ENCODE results near the gene OR13J1. TPM values are rescaled to one million over a fixed set of nuclear protein-coding genes. Genes with fewer than 3 reads are reported as not detected.
A peak's percentile ranks its signal among the peaks of the same experiment; 100 is the strongest.

OR13J1 gene
- total RNA-seq, 1 donor from 2014 or later = not detected

DNA sequence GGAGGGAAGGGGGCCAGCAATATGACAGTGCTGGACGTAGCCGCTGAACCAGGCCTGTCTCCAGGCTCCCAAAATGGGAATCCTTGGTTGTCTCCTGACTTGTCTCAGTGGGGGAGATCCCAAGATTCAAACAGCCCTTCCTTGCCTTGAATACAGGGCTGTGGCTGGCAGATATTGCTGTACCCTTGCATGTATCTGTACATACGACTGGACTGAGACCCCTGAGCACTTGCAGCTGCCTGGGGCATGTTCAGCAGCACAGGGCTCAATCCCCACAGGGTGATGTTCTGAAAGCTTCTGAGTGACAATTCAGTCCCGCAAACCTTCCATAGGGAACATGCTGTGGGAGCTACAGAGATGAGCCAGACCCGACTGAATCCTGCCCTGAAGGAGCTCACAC, 13.3 kb downstream of the OR13J1 start:
- ATAC-seq = no peak

- no peak for ATAC-seq
Measured at GRCh38 chr9:35856206-35856605, 14.0 kb downstream of the OR13J1 start.

- no peak for ATAC-seq
Measured at GRCh38 chr9:35854091-35854762, 16.0 kb downstream of the OR13J1 start.

- ATAC-seq = no peak
Measured at GRCh38 chr9:35852876-35853865, 17.0 kb downstream of the OR13J1 start.

DNA sequence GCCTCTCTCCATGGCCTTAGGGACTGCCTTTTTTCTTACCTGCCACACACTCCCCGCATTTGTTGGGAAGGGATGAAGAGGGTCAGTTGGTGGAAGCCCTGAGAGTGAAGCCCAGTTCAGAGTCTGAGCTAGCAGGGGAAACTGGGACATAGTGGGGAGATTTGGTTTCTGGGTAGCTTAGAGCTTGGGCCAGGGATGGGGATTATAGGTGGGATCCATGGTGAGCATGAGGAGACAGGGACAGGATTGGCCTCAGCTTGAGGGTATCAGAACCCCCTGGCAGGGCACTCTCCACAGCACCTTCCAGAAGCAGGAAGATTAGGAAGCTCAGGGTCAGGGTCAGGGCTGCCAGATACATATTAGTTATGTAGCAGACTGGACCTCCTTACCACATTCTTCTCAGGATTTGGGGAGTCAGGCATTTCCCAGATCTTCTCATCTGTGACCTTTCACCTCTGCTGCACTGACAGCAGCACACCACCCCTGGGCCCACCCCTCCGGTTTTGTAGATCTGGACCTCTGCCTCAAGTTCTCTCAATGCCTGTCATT, 17.9 kb downstream of the OR13J1 start:
- no peak for ATAC-seq

- peak; percentile 77 for ATAC-seq
Measured at GRCh38 chr9:35847792-35848572, 22.2 kb downstream of the OR13J1 start.

DNA sequence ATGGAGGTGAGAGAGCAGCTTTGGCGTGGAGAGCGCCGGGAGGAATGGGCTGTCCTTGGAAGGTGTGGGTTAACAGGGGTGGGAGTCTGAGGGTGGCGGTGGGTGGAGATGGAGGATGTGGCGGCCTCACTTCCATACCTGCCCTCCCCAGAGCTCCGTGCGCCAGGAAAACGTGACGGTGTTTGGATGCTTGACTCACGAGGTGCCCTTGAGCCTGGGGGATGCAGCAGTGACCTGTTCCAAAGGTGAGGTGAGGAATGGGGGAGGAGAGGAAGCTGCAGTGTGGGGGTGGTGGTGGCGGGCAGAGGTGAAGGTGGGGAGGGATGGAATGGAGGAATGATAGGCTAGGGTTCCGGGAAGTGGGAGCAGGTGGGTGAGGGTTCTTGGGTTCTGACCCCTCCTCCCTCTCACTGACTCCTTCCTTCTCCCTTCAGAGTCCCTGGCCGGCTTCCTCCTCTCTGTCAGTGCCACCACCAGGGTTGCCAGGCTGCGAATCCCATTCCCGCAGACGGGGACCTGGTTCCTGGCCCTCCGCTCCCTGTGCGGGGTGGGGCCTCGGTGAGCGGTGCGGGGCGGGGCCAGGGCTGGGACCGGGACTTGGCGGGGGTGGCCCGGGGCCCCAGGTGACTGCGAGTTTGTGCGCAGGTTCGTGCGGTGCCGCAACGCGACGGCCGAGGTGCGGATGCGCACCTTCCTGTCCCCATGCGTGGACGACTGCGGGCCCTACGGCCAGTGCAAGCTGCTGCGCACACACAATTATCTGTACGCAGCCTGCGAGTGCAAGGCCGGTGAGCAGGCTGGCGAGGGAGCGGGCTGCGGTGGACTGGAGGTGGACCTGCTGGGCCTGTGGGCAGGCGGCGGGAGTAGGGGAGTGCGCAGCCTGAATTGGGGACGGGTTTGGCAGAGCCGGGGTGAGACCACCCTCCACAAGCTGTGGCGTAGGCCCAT, 24.1 kb downstream of the OR13J1 start:
- ATAC-seq = no peak

DNA sequence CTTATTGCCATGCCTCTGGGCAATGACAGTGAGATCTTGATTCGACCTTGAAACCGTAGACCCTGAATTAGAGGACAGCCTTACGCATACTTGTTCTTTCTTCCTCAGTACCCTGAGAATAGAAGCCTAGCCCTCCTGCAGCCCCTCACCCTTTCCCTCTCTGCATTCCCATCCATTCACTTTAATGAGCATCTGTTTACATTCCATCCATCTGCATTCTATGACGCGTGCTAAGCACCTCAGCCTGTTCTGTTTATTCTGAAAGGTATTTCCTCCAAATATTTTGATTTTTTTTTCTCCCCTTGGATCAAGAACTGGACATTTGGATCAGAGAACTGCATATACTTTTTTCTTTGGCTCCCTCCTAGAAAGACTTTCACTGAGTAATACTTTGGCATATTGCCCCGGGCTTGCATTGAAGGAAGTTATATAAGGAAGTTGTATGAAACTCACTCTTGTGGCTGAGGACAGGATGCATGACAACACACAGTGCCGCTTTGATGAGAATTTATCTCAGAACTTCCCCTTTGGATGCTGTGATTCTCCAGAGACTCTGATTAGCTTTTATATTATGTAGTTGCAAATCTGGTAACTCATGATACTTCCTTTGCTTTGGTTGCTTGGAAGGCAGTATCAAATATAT, 25.5 kb downstream of the OR13J1 start:
- peak; percentile 78 for ATAC-seq

DNA sequence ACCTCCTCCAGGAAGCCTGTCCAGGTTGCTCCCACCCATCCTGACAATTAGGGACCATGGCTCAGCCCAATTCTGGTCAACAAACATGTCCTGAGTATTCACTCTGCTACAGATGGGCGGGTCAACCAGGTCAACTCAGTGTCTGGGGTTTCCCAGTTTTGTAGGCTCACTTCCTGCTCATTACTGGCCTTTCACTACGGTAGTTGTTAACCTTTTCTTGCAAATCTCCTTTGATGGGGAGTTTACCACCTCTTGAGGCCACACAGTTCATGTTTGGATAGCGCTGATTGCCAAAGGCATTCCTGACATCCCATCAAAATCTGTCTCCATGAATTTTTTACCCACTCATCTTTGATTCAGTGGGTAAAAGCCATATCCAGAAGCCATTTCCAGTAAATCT, 27.4 kb downstream of the OR13J1 start:
- no peak for ATAC-seq

- no peak for ATAC-seq
Measured at GRCh38 chr9:35842020-35842745, 28.0 kb downstream of the OR13J1 start.

- ATAC-seq = no peak
Measured at GRCh38 chr9:35841645-35841900, 28.6 kb downstream of the OR13J1 start.

- ATAC-seq = no peak
Measured at GRCh38 chr9:35840881-35841644, 29.1 kb downstream of the OR13J1 start.

DNA sequence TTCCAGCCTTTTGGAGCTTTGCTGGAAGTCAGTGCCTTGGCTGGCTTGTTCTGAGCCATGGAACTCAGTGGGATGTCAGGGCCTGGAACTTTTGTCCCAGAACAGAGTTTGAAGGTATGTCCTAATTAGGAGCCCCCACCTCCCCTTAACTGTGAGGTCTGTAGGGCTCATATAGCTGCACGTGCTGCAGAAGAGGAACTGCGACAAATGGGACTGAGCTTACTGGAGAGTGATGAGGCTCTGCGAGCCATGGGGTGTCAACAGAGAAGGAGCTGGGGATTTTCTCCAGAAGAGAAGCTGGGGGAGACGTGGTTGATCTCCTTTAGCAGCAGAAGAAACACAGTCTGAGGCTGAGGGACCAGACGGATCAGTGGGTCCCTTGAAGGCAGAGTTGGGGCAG, 30.3 kb downstream of the OR13J1 start:
- no peak for ATAC-seq

DNA sequence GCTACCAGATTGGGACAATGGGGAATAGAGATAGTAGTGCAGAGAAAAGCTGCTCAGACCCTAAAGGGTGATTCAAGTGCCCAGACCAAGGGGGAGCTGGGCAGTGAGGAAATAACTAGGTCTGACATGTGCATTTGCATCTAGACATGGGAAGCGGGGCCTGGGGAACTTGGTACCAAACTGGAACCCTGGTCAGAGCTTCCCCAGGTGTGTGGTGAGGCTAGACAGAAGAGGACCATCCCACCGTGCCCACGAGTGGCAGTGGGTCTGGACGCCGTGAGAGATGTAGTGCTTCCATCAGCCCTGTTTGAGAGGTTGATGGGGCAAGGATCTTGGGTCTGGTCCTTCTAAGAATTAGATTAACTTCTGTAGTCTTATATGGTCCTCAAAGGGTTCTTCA, 33.6 kb downstream of the OR13J1 start:
- ATAC-seq = no peak

DNA sequence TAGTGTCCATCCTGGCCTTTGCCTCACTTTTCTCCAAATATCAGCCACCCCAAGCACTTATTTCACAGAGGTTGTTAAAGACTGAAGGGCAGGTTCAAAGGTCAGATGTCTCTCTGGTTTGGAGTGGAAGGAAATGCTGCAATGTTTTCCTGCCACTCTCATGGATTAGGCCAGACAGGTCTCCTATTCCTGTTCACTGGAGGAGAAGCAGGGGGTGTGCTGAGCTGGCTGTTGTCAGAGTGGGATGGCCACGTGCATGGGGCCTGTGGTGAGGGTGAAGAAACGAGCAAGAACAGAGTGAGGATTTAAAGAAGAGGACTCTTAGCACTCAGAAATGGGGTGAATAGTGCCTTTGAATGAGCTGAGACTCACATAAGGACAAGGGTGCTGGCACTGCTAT, 34.4 kb downstream of the OR13J1 start:
- ATAC-seq = no peak

GRCh38 chr9:35835216-35835632, 35.0 kb downstream of the OR13J1 start:
- peak; percentile 56 for ATAC-seq

GRCh38 chr9:35834260-35835215, 35.7 kb downstream of the OR13J1 start:
- ATAC-seq = no peak

DNA sequence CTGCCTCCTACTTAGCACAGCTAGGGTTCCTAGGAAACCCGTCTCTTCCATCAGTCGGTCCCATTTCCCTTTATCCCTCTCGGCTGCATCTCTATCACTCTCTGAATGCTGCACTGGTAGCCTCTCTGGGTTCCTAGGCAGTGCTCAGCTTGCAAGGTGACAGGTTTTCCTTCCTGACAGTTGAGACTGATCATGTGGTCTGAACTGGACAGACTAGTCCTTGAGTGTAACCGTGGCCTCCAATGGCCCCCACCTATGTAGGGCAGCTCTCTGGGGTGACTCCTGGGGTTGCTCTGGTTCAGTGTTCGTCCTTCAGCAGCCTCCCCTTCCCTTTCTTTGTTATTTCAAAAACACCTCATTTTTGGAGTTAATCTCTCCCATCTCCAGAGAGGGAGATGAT, 37.4 kb downstream of the OR13J1 start:
- ATAC-seq = peak; percentile 55

GRCh38 chr9:35831040-35831439, 39.2 kb downstream of the OR13J1 start:
- ATAC-seq = no peak
